Tibial nerve (tissue), 3 donors: Measurements from ENCODE around the gene FRMD4A.

Experiments
- POLR2A ChIP-seq, 2 donors: fragments of 450-650 bp; IDR thresholded peaks; one replicate each; pipeline ENCODE4 v1.6.1; 2017; ENCODE audit warnings: antibody characterized with exemption in 2 of 2, mild to moderate bottlenecking in 2 of 2, moderate library complexity in 2 of 2
- TF ChIP-seq, protein P1 (sequence below), 5 experiments: fragments of 200-600 bp in 3 of 5; fragments of 450-650 bp in 2 of 5; sonication (generic) in 3 of 5; IDR thresholded peaks; one replicate each; pipeline ENCODE4 v1.5.1; 2016 to 2019; ENCODE audit warnings: antibody characterized with exemption in 5 of 5, mild to moderate bottlenecking in 3 of 5, moderate library complexity in 2 of 5

DNA sequence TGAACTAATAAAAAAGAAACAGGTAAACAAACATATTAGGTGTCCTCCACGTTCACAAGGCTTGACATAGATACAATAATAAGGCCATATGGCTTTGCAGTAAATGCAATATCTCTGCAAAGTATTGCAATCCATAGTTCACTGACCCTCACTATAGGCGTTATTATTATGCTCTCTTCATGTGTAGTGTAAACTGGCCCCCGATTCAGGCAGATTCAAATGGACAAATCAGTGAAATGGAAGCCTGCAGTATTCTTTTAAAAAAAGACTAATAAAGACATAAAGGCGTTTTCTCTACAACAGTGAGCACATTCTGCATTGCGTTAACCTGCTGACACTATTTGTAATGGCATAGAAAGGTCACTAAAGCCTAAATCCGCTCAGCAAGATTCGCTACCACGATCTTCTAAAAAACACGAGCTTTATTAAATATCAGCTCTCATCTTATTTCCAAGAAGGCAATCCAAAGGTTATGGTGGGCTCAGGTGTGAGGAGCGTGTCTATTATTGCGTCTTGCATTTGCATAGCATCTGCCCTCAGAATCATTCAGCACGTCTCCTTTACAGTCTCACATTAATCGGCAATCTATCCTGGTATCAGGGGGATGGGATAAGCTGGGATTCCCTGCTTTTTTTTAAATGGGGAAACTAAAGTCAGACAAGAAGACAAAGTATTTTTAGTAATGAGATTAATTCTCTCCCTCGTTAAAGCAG lies 36.2 kb downstream of the FRMD4A start:
- TF ChIP-seq, protein P1, sequence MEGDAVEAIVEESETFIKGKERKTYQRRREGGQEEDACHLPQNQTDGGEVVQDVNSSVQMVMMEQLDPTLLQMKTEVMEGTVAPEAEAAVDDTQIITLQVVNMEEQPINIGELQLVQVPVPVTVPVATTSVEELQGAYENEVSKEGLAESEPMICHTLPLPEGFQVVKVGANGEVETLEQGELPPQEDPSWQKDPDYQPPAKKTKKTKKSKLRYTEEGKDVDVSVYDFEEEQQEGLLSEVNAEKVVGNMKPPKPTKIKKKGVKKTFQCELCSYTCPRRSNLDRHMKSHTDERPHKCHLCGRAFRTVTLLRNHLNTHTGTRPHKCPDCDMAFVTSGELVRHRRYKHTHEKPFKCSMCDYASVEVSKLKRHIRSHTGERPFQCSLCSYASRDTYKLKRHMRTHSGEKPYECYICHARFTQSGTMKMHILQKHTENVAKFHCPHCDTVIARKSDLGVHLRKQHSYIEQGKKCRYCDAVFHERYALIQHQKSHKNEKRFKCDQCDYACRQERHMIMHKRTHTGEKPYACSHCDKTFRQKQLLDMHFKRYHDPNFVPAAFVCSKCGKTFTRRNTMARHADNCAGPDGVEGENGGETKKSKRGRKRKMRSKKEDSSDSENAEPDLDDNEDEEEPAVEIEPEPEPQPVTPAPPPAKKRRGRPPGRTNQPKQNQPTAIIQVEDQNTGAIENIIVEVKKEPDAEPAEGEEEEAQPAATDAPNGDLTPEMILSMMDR (IDR thresholded peaks at IDR 0.05): no peak
- no peak for TF ChIP-seq POLR2A (IDR thresholded peaks at IDR 0.05)
